Measurements from ENCODE around the gene NEU1. TPM values are rescaled to one million over a fixed set of nuclear protein-coding genes. Genes with fewer than 3 reads are reported as not detected.
"Not testable (repeated sequence)": the region's sequence is repeated elsewhere in the genome, so short reads cannot be mapped to it uniquely, and the experiment has no call there.

NEU1 gene
- total RNA-seq, 2 experiments from 2014 or later = 11.6 to 11.8 TPM

DNA sequence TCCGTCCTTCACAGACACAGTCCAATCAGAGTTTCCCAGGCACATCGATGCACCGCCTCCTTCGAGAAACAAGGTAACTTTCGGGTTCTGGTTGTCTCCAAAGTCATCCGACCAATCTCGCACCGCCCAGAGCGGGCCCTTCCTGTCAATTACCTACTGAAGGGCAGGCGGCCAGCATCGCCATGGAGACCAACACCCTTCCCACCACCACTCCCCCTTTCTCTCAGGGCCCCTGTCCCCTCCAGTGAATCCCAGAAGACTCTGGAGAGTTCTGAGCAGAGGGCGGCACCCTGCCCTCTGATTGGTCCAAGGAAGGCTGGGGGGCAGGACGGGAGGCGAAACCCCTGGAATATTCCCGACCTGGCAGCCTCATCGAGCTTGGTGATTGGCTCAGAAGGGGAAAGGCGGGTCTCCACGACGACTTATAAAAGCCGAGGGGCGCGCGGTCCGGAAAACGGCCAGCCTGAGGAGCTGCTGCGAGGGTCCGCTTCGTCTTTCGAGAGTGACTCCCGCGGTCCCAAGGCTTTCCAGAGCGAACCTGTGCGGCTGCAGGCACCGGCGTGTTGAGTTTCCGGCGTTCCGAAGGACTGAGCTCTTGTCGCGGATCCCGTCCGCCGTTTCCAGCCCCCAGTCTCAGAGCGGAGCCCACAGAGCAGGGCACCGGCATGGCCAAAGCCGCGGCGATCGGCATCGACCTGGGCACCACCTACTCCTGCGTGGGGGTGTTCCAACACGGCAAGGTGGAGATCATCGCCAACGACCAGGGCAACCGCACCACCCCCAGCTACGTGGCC lies 35.1 kb downstream of the NEU1 start, which contains the start of gene HSPA1B:
HSPA1B (plus strand) TSS at position 453 of the 794 bp plus-strand sequence; CDS start at position 666, 213 bp downstream.
- Mint-ChIP-seq H3K27ac (peak within 1 kb of the TSS; percentile 92), H3K36me3 (ENCODE audit: low read depth) (peaks cover 17% of the 10 kb centered on the region), H3K4me1 (peaks cover 43% of the 10 kb centered on the region), H3K9me3 (ENCODE audit: low read depth) (no peaks in the 10 kb centered on the region), H3K4me3 (peak within 1 kb of the TSS; percentile 77), H3K27me3 (no peaks in the 10 kb centered on the region)
- ChIA-PET CTCF (interaction anchor here (0.6 to 1.4 kb wide), 11 partner anchors 12 to 178 kb away, joined by 3 to 5 read pairs (median 4); partner anchors contain the start of genes ABHD16A, GPANK1 and NEU1), POLR2A (interaction anchor here (0.8 to 1.9 kb wide), 10 partner anchors 9 to 286 kb away, joined by 3 to 20 read pairs (median 4); partner anchors contain the start of genes BAG6, DDX39B, LSM2 and NEU1)
- ATAC-seq (peak; percentile 83), DNase-seq (peak; percentile 97)
- intact Hi-C loops (cut with DNase I, micrococcal nuclease) = loop anchor here (1.0 to 2.0 kb wide), 11 partner anchors 15 to 367 kb away; partner anchors contain the start of genes DDAH2 (in 2 of the 2), ABHD16A (in 1 of the 2), BAG6 (in 1 of the 2) and CLIC1 (in 1 of the 2)

DNA sequence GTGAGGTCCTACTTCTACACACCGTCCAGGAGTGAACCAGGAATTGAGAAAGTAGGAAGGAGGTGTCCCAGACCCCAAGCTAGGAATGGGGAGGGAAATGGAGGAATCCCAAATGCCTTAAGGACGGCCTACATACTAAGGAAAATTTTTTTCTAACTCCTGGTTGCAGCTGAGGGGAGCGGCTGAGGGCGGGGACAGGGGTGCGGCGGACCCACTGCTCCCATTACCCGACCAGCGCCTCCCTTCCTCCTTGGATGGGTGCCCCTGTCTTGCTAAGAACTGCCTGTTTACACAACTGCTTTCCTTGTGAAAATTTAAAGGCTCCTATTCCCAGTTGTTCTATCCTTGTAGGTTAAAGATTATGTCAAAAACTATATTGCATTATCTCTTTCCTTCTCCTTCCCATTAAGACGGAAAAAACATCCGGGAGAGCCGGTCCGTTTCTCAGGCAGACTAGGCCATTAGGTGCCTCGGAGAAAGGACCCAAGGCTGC lies 35.8 kb downstream of the NEU1 start:
- H3K27ac Mint-ChIP-seq = peak overlapping the region; percentile 92
- ATAC-seq = peak; percentile 10
- DNase-seq = peak; percentile 61
- H3K4me1 Mint-ChIP-seq = peaks cover 46% of the 10 kb centered on the region
- intact Hi-C loops (cut with DNase I, micrococcal nuclease) = loop anchor here (1.0 to 2.0 kb wide), 11 partner anchors 14 to 368 kb away; partner anchors contain the start of genes DDAH2 (in 2 of the 2), ABHD16A (in 1 of the 2), BAG6 (in 1 of the 2) and CLIC1 (in 1 of the 2)
- no peaks in the 10 kb centered on the region for H3K9me3 Mint-ChIP-seq (ENCODE audit: low read depth)
- POLR2A ChIA-PET = interaction anchor here (0.8 to 1.9 kb wide), 11 partner anchors 10 to 285 kb away, joined by 3 to 20 read pairs (median 4); partner anchors contain the start of genes BAG6, DDX39B, LSM2 and LY6G5C
- H3K27me3 Mint-ChIP-seq = no peaks in the 10 kb centered on the region
- peak overlapping the region; percentile 77 for H3K4me3 Mint-ChIP-seq
- peaks cover 17% of the 10 kb centered on the region for H3K36me3 Mint-ChIP-seq (ENCODE audit: low read depth)
- CTCF ChIA-PET = interaction anchor here (0.6 to 1.4 kb wide), 13 partner anchors 12 to 162 kb away, joined by 3 to 5 read pairs (median 3); partner anchors contain the start of genes ABHD16A, GPANK1, LSM2 and NEU1

DNA sequence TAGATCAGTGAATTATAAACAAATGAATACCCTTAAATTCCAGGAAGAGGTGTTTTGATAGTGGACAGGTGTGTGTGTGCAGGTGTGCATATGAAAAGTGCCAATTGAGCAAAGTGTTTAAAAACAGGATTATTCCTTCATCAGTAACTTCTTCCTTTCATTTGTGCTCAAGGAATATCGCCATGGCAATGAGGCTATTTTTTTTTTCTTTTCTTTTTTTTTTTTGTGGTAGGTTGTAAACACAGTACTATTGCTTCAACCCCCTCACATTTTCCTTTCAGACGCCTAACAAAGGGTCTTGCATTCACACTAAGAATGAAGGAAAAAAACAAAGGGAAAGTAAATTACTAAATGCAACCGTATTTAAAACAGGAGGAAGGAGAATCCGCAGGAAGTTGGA lies 37.1 kb downstream of the NEU1 start:
- Mint-ChIP-seq H3K4me3 (peak overlapping the region; percentile 77), H3K27ac (peak overlapping the region; percentile 52), H3K4me1 (peaks cover 48% of the 10 kb centered on the region), H3K36me3 (ENCODE audit: low read depth) (peaks cover 8% of the 10 kb centered on the region), H3K9me3 (ENCODE audit: low read depth) (no peaks in the 10 kb centered on the region), H3K27me3 (no peaks in the 10 kb centered on the region)
- DNase-seq = no peak
- no peak for ATAC-seq
- POLR2A ChIA-PET = interaction anchor here (0.8 to 1.0 kb wide), 2 partner anchors 145 to 160 kb away, joined by 3 to 4 read pairs; partner anchors contain the start of genes GPANK1 and LY6G5C
- CTCF ChIA-PET = interaction anchor here (1.0 to 1.4 kb wide), 3 partner anchors 19 to 56 kb away, joined by 3 to 5 read pairs (median 4); partner anchors contain the start of genes LSM2 and VARS1
- intact Hi-C loops (cut with DNase I, micrococcal nuclease) = no loop called here

DNA sequence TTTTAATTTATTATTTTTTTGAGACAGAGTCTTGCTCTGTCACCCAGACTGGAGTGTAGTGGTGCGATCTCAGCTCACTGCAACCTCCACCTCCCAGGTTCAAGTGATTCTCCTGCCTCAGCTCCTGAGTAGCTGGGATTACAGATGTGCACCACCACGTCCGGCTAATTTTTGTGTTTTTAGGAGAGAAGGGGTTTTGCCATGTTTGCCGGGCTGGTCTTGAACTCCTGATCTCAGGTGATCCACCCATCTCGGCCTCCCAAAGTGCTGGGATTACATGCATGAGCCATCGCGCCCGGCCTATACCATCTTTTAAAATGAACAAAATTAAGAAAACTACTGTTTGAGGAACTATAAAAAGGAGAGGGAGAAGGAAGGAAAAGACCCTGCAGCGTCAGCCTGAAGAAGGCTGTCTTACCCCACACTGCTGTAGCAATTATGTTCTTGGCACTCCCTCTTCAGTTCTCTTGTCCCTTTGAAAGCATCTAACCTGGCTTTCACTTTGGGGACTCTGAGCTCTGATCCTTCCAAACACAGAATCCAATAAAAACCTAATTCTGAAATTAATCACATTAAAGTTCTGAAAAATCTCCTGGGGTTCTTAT lies 38.9 kb downstream of the NEU1 start:
- not testable (repeated sequence) for H3K9me3 Mint-ChIP-seq (ENCODE audit: low read depth); ATAC-seq; H3K36me3 Mint-ChIP-seq (ENCODE audit: low read depth); H3K27me3 Mint-ChIP-seq; DNase-seq
- Mint-ChIP-seq H3K4me3 (peak overlapping the region; percentile 16), H3K4me1 (peaks cover 55% of the 10 kb centered on the region), H3K27ac (peak overlapping the region; percentile 21)
- intact Hi-C loops (cut with DNase I, micrococcal nuclease) = loop anchor here (5.0 kb wide), 2 partner anchors 156 to 246 kb away; partner anchors contain the start of genes CSNK2B (in 1 of the 2), LY6G5B (in 1 of the 2) and TNF (in 1 of the 2)
- CTCF ChIA-PET = interaction anchor here (0.7 to 2.8 kb wide), 5 partner anchors 8 to 243 kb away, joined by 3 to 12 read pairs (median 4); partner anchors contain the start of genes BAG6, HSPA1A, HSPA1L and LSM2
- POLR2A ChIA-PET = interaction anchor here (0.9 kb wide), 1 partner anchor 81 kb away, joined by 3 read pairs; no protein-coding TSS in a partner anchor

DNA sequence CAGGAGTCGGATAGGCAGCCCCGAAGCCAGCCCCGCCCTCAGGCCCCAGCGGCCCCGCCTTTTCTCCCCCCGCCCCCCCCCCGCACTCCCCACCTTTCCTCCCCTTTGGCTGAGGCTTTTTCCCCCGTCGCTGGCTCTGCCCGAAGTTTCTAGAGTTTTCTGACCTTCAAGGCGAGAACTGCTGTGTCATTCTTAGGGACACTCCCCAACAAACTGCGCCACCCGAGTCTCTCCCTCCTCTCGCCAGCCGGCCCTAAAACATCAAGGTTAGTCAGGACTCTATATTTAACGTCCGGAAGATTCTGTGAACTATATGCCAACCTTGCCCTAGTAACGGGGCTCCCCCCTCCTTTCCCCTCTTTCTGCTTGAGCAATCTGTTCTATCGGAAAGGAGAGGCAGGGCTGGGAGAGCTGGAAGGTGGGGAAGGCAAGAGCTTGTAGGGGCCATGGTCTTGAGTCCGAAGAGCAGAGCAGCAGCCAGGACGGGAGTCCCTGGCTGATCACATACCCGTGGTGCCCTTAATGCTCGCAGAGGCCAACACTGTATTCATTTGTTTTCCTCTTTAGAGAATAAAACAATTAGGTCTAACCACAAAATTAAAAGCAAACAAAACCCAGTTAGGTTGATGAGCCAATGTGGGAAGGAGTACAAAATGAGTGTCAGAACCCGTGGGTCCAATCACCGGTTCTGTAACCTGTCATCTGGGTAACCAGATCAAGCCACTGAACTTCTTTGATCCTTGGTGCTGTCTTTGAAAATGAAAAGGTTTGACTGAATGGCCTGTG lies 40.4 kb downstream of the NEU1 start:
- intact Hi-C loops (cut with DNase I, micrococcal nuclease) = loop anchor here (5.0 kb wide), 2 partner anchors 155 to 245 kb away; partner anchors contain the start of genes CSNK2B (in 1 of the 2), LY6G5B (in 1 of the 2) and TNF (in 1 of the 2)
- H3K36me3 Mint-ChIP-seq (ENCODE audit: low read depth) = peaks cover 3% of the 10 kb centered on the region
- H3K4me1 Mint-ChIP-seq = peaks cover 67% of the 10 kb centered on the region
- CTCF ChIA-PET = interaction anchor here (0.5 to 2.8 kb wide), 6 partner anchors 9 to 170 kb away, joined by 3 to 12 read pairs (median 4); partner anchors contain the start of genes BAG6 and LSM2
- POLR2A ChIA-PET = interaction anchor here (0.7 to 1.3 kb wide), 4 partner anchors 9 to 640 kb away, joined by 3 read pairs; no protein-coding TSS in a partner anchor
- H3K4me3 Mint-ChIP-seq = peak overlapping the region; percentile 89
- H3K27ac Mint-ChIP-seq = peak overlapping the region; percentile 97
- DNase-seq (peak; percentile 79), ATAC-seq (peak; percentile 54)
- no peaks in the 10 kb centered on the region for H3K9me3 Mint-ChIP-seq (ENCODE audit: low read depth)
- H3K27me3 Mint-ChIP-seq = no peaks in the 10 kb centered on the region

DNA sequence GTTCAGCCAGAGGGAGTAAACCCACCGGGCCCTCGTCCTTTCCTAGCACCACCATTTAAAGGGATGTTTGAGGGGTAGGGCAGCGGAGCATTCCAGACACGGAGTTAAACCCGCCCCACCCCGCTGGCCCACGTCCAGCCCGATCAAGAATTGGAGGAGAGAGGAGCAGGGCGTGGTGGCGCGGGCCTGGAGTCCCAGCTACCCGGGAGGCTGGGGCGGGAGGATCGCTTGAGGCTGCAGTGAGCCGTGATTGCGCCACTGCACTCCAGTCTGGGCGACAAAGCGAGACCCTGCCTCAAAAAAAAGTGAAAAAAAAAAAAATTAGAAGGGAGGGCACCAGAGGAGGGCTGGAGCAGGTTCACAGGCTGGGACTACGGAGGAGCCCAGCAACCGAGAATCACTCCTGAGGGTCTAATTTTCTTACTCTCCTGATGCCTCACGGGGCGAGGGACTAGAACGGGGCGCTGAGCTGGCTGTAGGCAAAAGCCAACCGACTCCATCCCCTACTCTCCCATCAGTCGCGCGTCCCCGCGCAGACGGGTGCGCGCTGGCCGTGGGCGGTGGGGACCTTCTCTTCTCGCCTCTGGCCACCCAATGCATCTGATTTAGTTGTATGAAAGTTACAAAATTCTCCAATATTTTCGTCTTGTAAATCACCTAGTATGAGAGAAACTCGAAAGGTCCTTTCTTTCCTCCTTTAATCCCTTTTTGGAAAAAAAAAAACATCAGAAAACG lies 41.2 kb downstream of the NEU1 start:
- intact Hi-C loops (cut with DNase I, micrococcal nuclease) = loop anchor here (5.0 kb wide), 2 partner anchors 154 to 244 kb away; partner anchors contain the start of genes CSNK2B (in 1 of the 2), LY6G5B (in 1 of the 2) and TNF (in 1 of the 2)
- Mint-ChIP-seq H3K4me1 (peaks cover 60% of the 10 kb centered on the region), H3K9me3 (ENCODE audit: low read depth) (no peaks in the 10 kb centered on the region), H3K4me3 (peak overlapping the region; percentile 89), H3K36me3 (ENCODE audit: low read depth) (peaks cover 3% of the 10 kb centered on the region), H3K27me3 (no peaks in the 10 kb centered on the region), H3K27ac (peak overlapping the region; percentile 97)
- CTCF ChIA-PET = interaction anchor here (0.6 to 2.8 kb wide), 5 partner anchors 8 to 92 kb away, joined by 3 to 12 read pairs (median 9); partner anchors contain the start of gene LSM2
- DNase-seq (peak; percentile 85), ATAC-seq (peak; percentile 33)
- POLR2A ChIA-PET = interaction anchor here (1.3 kb wide), 1 partner anchor 9 kb away, joined by 3 read pairs; no protein-coding TSS in a partner anchor

DNA sequence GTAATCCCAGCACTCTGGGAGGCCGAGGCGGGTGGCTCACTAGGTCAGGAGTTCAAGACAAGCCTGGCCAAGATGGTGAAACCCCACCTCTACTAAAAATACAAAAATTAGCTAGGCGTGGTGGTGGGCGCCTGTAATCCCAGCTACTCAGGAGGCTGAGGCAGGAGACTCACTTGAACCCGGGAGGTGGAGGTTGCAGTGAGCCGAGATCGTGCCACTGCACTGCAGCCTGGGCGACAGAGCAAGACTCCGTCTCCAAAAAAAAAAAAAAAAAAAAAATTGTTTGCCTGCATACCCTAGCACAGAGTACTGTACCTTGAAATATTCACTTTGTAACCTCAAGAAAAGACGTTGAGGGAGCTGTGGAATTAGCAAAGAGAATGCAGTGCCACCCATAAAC lies 42.2 kb downstream of the NEU1 start:
- H3K9me3 Mint-ChIP-seq (ENCODE audit: low read depth); DNase-seq; H3K36me3 Mint-ChIP-seq (ENCODE audit: low read depth); POLR2A ChIA-PET; ATAC-seq; H3K27me3 Mint-ChIP-seq: not testable (repeated sequence)
- CTCF ChIA-PET = interaction anchor here (0.5 to 2.4 kb wide), 6 partner anchors 8 to 271 kb away, joined by 3 to 9 read pairs (median 4); partner anchors contain the start of gene LSM2
- intact Hi-C loops (cut with DNase I, micrococcal nuclease) = loop anchor here (5.0 kb wide), 2 partner anchors 153 to 243 kb away; partner anchors contain the start of genes CSNK2B (in 1 of the 2), LY6G5B (in 1 of the 2) and TNF (in 1 of the 2)
- peaks cover 51% of the 10 kb centered on the region for H3K4me1 Mint-ChIP-seq
- H3K4me3 Mint-ChIP-seq = peak overlapping the region; percentile 89
- peak overlapping the region; percentile 97 for H3K27ac Mint-ChIP-seq

DNA sequence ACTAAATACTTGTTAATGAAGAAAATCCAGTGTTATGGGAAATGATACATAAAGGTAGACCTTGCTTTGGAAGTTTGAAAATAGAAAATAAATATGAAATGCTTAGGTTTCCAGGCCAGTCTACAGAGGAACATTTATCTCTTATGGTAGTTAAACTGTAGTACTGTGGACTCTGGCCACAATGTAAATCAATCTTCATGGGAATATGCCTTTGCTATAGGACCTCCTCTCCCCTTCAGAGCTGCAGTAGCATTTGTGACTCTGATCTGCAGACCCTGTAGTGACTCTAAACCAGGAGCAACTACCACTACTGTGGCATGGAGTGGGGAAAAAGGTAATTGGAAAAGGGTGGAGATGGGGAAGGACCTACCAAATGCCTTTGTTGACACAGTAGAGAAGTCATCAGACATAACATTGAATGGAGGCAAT lies 42.7 kb downstream of the NEU1 start:
- ATAC-seq = no peak
- Mint-ChIP-seq H3K4me1 (peaks cover 46% of the 10 kb centered on the region), H3K27me3 (no peaks in the 10 kb centered on the region), H3K4me3 (peak overlapping the region; percentile 13), H3K9me3 (ENCODE audit: low read depth) (no peaks in the 10 kb centered on the region), H3K27ac (peak overlapping the region; percentile 2), H3K36me3 (ENCODE audit: low read depth) (peaks cover 5% of the 10 kb centered on the region)
- intact Hi-C loops (cut with DNase I, micrococcal nuclease) = loop anchor here (5.0 kb wide), 2 partner anchors 153 to 243 kb away; partner anchors contain the start of genes CSNK2B (in 1 of the 2), LY6G5B (in 1 of the 2) and TNF (in 1 of the 2)
- ChIA-PET CTCF (interaction anchor here (0.6 to 2.4 kb wide), 5 partner anchors 8 to 235 kb away, joined by 3 to 9 read pairs (median 4); partner anchors contain the start of gene LSM2), POLR2A (interaction anchor here (0.6 kb wide), 1 partner anchor 81 kb away, joined by 10 read pairs; no protein-coding TSS in a partner anchor)
- no peak for DNase-seq
